OCI-LY3 (cell line): ENCODE data around the gene MBD2.

Source experiments
- H2AFZ ChIP-seq: fragments of 200-600, 300-600 bp; shearing (Covaris generic); 2 replicates; pipeline ENCODE4 v1.6.0; 2014; ENCODE audit warnings: antibody characterized with exemption, low read depth, low read length
- H3K27ac ChIP-seq: fragments of 200-600, 300-600 bp; sonication (generic); 2 replicates; pipeline ENCODE4 v1.5.1; 2014; ENCODE audit warnings: mild to moderate bottlenecking, low read length, moderate library complexity, mixed read lengths
- H3K27me3 ChIP-seq: fragments of 200-600, 300-600 bp; sonication (generic); 2 replicates; pipeline ENCODE4 v1.6.1; 2014; ENCODE audit warnings: low read depth, low read length, mixed read lengths
- H3K36me3 ChIP-seq: fragments of 200-600, 300-600 bp; sonication (generic); replicated peaks from 2 replicates; pipeline ENCODE3; 2014; ENCODE audit warnings: low read depth, low read length, mixed read lengths
- H3K4me1 ChIP-seq: fragments of 300-600, 200-600 bp; sonication (generic); 2 replicates; pipeline ENCODE4 v1.6.1; 2014; ENCODE audit warnings: low read length, mixed read lengths
- H3K4me2 ChIP-seq: fragments of 200-600, 300-600 bp; sonication (generic); 2 replicates; pipeline ENCODE4 v1.6.1; 2014; ENCODE audit warnings: low read length, mixed read lengths
- H3K4me3 ChIP-seq: fragments of 300-600, 200-600 bp; sonication (generic); 2 replicates; pipeline ENCODE4 v1.5.1; 2014; ENCODE audit warnings: antibody characterized with exemption, mild to moderate bottlenecking, low read length, moderate library complexity
- H3K79me2 ChIP-seq: fragments of 300-600, 200-600 bp; shearing (Covaris generic); 2 replicates; pipeline ENCODE4 v1.6.1; 2014; ENCODE audit warnings: mild to moderate bottlenecking, low read length, mixed read lengths
- H3K9ac ChIP-seq: fragments of 300-600, 200-600 bp; shearing (Covaris generic); 2 replicates; pipeline ENCODE4 v1.6.0; 2014; ENCODE audit warnings: mild to moderate bottlenecking, low read length, moderate library complexity
- H3K9me3 ChIP-seq: fragments of 200-600, 300-600 bp; shearing (Covaris generic); 2 replicates; pipeline ENCODE4 v1.6.1; 2014; ENCODE audit warnings: low read length, mixed read lengths; ENCODE audit not compliant: insufficient read depth
- H4K20me1 ChIP-seq: fragments of 200-600, 300-600 bp; sonication (generic); 2 replicates; pipeline ENCODE4 v1.6.1; 2016; ENCODE audit warnings: low read length, mixed read lengths; ENCODE audit not compliant: insufficient read depth
- CTCF ChIP-seq: fragments of 200-600, 300-600 bp; sonication (generic); IDR thresholded peaks from 2 replicates; pipeline ENCODE4 v1.5.1; 2014; ENCODE audit warnings: antibody characterized with exemption, low read length, low read depth
- EZH2phosphoT487 ChIP-seq: fragments of 200-600 bp; shearing (Covaris generic); IDR thresholded peaks from 2 replicates; pipeline ENCODE4 v1.6.1; 2018; ENCODE audit warnings: antibody characterized with exemption, mixed run types, low read depth

Gene MBD2

DNA sequence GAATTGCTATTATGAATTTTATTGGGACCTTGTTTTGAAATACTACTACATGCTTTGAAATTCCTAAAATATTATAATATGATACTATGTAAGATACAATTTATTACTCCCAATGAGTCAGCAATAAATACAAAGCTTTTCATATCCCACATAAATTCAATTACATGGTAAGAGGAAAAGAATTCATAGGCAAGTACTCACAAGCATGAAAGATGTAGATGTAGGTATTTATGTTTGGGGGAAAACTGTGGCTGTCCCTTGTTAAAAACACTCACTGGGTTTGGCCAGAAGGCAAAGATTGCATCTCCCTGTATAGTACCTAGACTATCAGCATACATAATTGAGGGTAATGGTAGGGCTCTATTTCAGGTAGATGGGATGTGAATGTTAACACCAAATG is 90.4 kb downstream of the MBD2 start:
- H4K20me1 ChIP-seq = no peaks in the 10 kb centered on the region
- H3K36me3 ChIP-seq = no peaks in the 10 kb centered on the region
- no peak for TF ChIP-seq CTCF
- no peak for TF ChIP-seq EZH2phosphoT487
- no peaks in the 10 kb centered on the region for H3K9me3 ChIP-seq
- H3K27me3 ChIP-seq = no peaks in the 10 kb centered on the region
- H3K4me3 ChIP-seq = no peak overlapping the region
- no peak overlapping the region for H2AFZ ChIP-seq
- H3K9ac ChIP-seq = no peak overlapping the region
- H3K27ac ChIP-seq = no peak overlapping the region
- no peaks in the 10 kb centered on the region for H3K79me2 ChIP-seq
- H3K4me2 ChIP-seq = no peak overlapping the region
- H3K4me1 ChIP-seq = peaks cover 3% of the 10 kb centered on the region; the same call in 1 of the 2 replicates

- Histone ChIP-seq H3K9ac (no peak overlapping the region), H3K4me1 (no peaks in the 10 kb centered on the region), H3K4me3 (no peak overlapping the region), H3K36me3 (no peaks in the 10 kb centered on the region), H4K20me1 (no peaks in the 10 kb centered on the region), H3K79me2 (no peaks in the 10 kb centered on the region), H3K4me2 (no peak overlapping the region), H3K27ac (no peak overlapping the region), H3K27me3 (no peaks in the 10 kb centered on the region), H2AFZ (no peak overlapping the region), H3K9me3 (no peaks in the 10 kb centered on the region)
- TF ChIP-seq EZH2phosphoT487 (no peak), CTCF (no peak)
Observed at GRCh38 chr18:54130631-54131030, 93.8 kb downstream of the MBD2 start.

DNA sequence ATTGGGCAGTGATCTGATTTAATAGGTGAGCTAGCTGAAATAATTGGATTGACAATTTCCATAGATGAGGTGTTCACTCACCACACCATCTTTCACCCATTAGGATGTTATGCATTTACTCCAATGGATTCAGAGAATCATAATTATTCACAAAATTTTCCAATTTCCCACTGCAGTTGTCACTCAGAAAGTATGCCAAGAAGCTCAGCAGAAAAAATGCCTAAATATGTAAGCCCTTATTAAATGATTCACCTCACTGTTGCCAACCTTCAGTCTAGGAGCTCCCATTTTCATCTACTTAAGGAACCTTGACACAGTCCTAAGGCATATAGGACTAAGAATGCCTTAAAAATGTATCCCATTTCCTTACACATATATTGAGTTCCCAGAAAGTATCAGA is 94.3 kb downstream of the MBD2 start:
- Histone ChIP-seq H3K9me3 (no peaks in the 10 kb centered on the region), H3K27me3 (no peaks in the 10 kb centered on the region), H4K20me1 (no peaks in the 10 kb centered on the region), H3K4me2 (no peak overlapping the region), H3K79me2 (no peaks in the 10 kb centered on the region), H3K4me1 (no peaks in the 10 kb centered on the region), H3K4me3 (no peak overlapping the region), H2AFZ (no peak overlapping the region), H3K9ac (no peak overlapping the region), H3K27ac (no peak overlapping the region), H3K36me3 (no peaks in the 10 kb centered on the region)
- TF ChIP-seq EZH2phosphoT487 (no peak), CTCF (no peak)

DNA sequence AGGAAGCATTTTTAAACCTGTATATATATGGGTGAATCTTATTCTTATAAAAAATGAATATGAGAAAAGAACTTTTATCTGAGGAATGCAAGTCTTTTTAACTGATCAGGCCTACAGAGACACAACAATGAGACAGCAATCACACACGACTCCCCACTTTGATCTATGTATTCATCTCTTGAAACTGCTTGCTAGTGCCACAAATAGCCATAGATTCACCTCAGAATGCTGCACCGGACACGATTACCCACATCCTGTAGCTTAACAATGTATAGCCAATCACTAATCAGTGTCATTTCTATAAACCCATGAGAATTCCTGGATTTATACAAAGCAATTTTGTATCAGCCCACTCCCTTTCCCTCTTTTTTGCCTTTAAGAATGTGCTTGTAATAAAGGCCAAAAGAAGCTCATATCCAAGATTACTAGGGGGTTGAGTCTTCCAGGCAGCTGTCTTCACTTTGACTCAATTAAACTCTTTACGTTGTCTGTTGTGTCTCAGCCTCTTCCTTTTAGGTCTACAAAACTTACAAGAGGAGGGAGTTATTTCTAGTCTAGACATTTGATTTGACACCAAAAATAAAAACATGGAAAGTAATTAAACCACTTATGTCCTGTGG is 94.9 kb downstream of the MBD2 start:
- TF ChIP-seq EZH2phosphoT487 = no peak
- TF ChIP-seq CTCF = no peak
- Histone ChIP-seq H3K79me2 (no peaks in the 10 kb centered on the region), H3K4me3 (no peak overlapping the region), H3K4me1 (no peaks in the 10 kb centered on the region), H3K27me3 (no peaks in the 10 kb centered on the region), H3K27ac (no peak overlapping the region), H4K20me1 (no peaks in the 10 kb centered on the region), H2AFZ (no peak overlapping the region), H3K36me3 (no peaks in the 10 kb centered on the region), H3K4me2 (no peak overlapping the region), H3K9me3 (no peaks in the 10 kb centered on the region), H3K9ac (no peak overlapping the region)
